PC-9 (cell line): Measurements from ENCODE around the gene CEP85L. TPM values are rescaled to one million over a fixed set of nuclear protein-coding genes. Genes with fewer than 3 reads are reported as not detected.

Experiments used
- BruUV-seq: library from RNA; stranded (reverse); fragments of 400-500 nt; replicated peaks from 2 replicates; lab custom pipeline; 2021; lab: Mats Ljungman, UMichigan
- CTCF ChIA-PET: fragments of 300-600 bp; sonication (Branson Sonifier 250); formaldehyde crosslinking; loops from one replicate; lab custom pipeline; 2022; ENCODE audit warnings: antibody characterized with exemption; lab: Charles Lee
- POLR2A ChIA-PET: fragments of 300-600 bp; sonication (Branson Sonifier 250); formaldehyde crosslinking; loops from one replicate; lab custom pipeline; 2022; ENCODE audit warnings: antibody characterized with exemption; ENCODE audit not compliant: unreplicated experiment; lab: Charles Lee
- DNase-seq, 2 experiments: peaks; one replicate each; pipeline versions ENCODE4 v3.0.0 to v3.0.0-alpha.2; 2015 to 2022; ENCODE audit warnings: mixed read lengths in 1 of 2
- H2AFZ ChIP-seq: fragments of 200-600 bp; sonication (generic); 2 replicates; pipeline ENCODE4 v1.8.1; 2017; ENCODE audit warnings: antibody characterized with exemption
- H3F3A ChIP-seq: fragments of 200-600 bp; sonication (generic); 2 replicates; pipeline ENCODE4 v1.8.1; 2017; ENCODE audit warnings: antibody characterized with exemption, mild to moderate bottlenecking, low read depth; ENCODE audit not compliant: insufficient read depth
- H3K27ac ChIP-seq: fragments of 200-600 bp; sonication (generic); 2 replicates; pipeline ENCODE4 v1.6.1; 2016; ENCODE audit warnings: mixed run types
- H3K27me3 ChIP-seq: fragments of 200-600 bp; sonication (generic); 2 replicates; pipeline ENCODE4 v1.6.1; 2016; ENCODE audit warnings: low read depth, mixed run types; ENCODE audit not compliant: insufficient read depth
- H3K36me3 ChIP-seq: fragments of 200-600 bp; sonication (generic); 2 replicates; pipeline ENCODE4 v1.6.1; 2016; ENCODE audit warnings: low read depth, mixed run types
- H3K4me1 ChIP-seq: fragments of 200-600 bp; sonication (generic); replicated peaks from 2 replicates; pipeline ENCODE4 v1.6.1; 2016; ENCODE audit warnings: mixed run types; ENCODE audit not compliant: insufficient read depth
- H3K4me2 ChIP-seq: fragments of 200-600 bp; sonication (generic); 2 replicates; pipeline ENCODE4 v1.6.1; 2017; ENCODE audit warnings: mixed run types
- H3K4me3 ChIP-seq: fragments of 200-600 bp; sonication (generic); 2 replicates; pipeline ENCODE4 v1.6.1; 2016; ENCODE audit warnings: mixed run types
- H3K79me2 ChIP-seq: fragments of 200-600 bp; sonication (generic); 2 replicates; pipeline ENCODE4 v1.6.1; 2017; ENCODE audit warnings: low read depth, mixed run types
- H3K9me2 ChIP-seq: fragments of 200-600 bp; sonication (generic); 2 replicates; pipeline ENCODE4 v1.8.1; 2017; ENCODE audit warnings: mild to moderate bottlenecking; ENCODE audit not compliant: insufficient read depth
- H3K9me3 ChIP-seq: fragments of 200-600 bp; sonication (generic); 2 replicates; pipeline ENCODE4 v1.8.1; 2016; ENCODE audit warnings: low read depth; ENCODE audit not compliant: insufficient read depth
- H4K20me1 ChIP-seq: fragments of 200-600 bp; sonication (generic); 2 replicates; pipeline ENCODE4 v1.8.1; 2017; ENCODE audit not compliant: insufficient read depth
- CTCF ChIP-seq: fragments of 200-600 bp; sonication (generic); conservative IDR thresholded peaks from 2 replicates; pipeline ENCODE4 v1.6.1; 2017; ENCODE audit warnings: mixed run types, antibody characterized with exemption, mild to moderate bottlenecking, moderate library complexity
- EZH2 ChIP-seq: fragments of 200-600 bp; sonication (generic); IDR thresholded peaks from 2 replicates; pipeline ENCODE4 v1.8.0; 2017; ENCODE audit warnings: antibody characterized with exemption, low read depth
- intact Hi-C: fragments of 100-400 bp; cut with micrococcal nuclease; formaldehyde crosslinking; loops from one replicate; pipeline ENCODE4 v1.10.0; 2022; ENCODE audit not compliant: unreplicated experiment
- total RNA-seq: library from RNA; stranded (reverse); gene quantifications from 2 replicates; pipeline ENCODE4 v1.2.3, GENCODE V29; 2021

CEP85L gene
- total RNA-seq, 1 experiment from 2014 or later: 3.0 TPM

GRCh38 chr6:118495485-118496280, 155.7 kb downstream of the CEP85L start:
- Histone ChIP-seq H3F3A (no peaks in the 10 kb centered on the region), H3K4me3 (no peak overlapping the region), H3K9me3 (no peaks in the 10 kb centered on the region), H3K4me1 (no peaks in the 10 kb centered on the region), H3K27ac (no peak overlapping the region), H3K79me2 (no peaks in the 10 kb centered on the region), H3K27me3 (no peaks in the 10 kb centered on the region), H3K9me2 (no peaks in the 10 kb centered on the region), H3K4me2 (no peak overlapping the region), H2AFZ (no peak overlapping the region), H3K36me3 (no peaks in the 10 kb centered on the region), H4K20me1 (no peaks in the 10 kb centered on the region)
- ChIA-PET POLR2A (no interaction called here), CTCF (no interaction called here)
- no TSS peak for BruUV-seq
- no peak for TF ChIP-seq CTCF
- TF ChIP-seq EZH2: no peak
- no peak for DNase-seq
- intact Hi-C loops: no loop called here

GRCh38 chr6:118494091-118494490, 157.3 kb downstream of the CEP85L start:
- Histone ChIP-seq H3K27me3 (no peaks in the 10 kb centered on the region), H2AFZ (no peak overlapping the region), H3F3A (no peaks in the 10 kb centered on the region), H3K4me1 (no peaks in the 10 kb centered on the region), H4K20me1 (no peaks in the 10 kb centered on the region), H3K4me2 (no peak overlapping the region), H3K27ac (no peak overlapping the region), H3K79me2 (no peaks in the 10 kb centered on the region), H3K9me2 (no peaks in the 10 kb centered on the region), H3K9me3 (no peaks in the 10 kb centered on the region), H3K36me3 (no peaks in the 10 kb centered on the region), H3K4me3 (no peak overlapping the region)
- no peak for TF ChIP-seq EZH2
- TF ChIP-seq CTCF: no peak
- POLR2A ChIA-PET: no interaction called here
- BruUV-seq: no TSS peak
- DNase-seq: no peak
- CTCF ChIA-PET: no interaction called here
- intact Hi-C loops: no loop called here

- H3K4me1 ChIP-seq: no peaks in the 10 kb centered on the region
- CTCF ChIA-PET: no interaction called here
- no peaks in the 10 kb centered on the region for H3F3A ChIP-seq
- H3K4me3 ChIP-seq: no peak overlapping the region
- POLR2A ChIA-PET: no interaction called here
- H3K79me2 ChIP-seq: no peaks in the 10 kb centered on the region
- DNase-seq: no peak
- no peaks in the 10 kb centered on the region for H3K9me2 ChIP-seq
- no TSS peak for BruUV-seq
- H3K27me3 ChIP-seq: no peaks in the 10 kb centered on the region
- no peak overlapping the region for H3K4me2 ChIP-seq
- intact Hi-C loops: no loop called here
- H2AFZ ChIP-seq: no peak overlapping the region
- no peak overlapping the region for H3K27ac ChIP-seq
- no peaks in the 10 kb centered on the region for H3K9me3 ChIP-seq
- H3K36me3 ChIP-seq: no peaks in the 10 kb centered on the region
- no peaks in the 10 kb centered on the region for H4K20me1 ChIP-seq
- TF ChIP-seq CTCF: no peak
- TF ChIP-seq EZH2: no peak
These were observed 161.4 kb downstream of the CEP85L start for GRCh38 chr6:118489990-118490389.
